OCI-LY3 (cell line): ENCODE measurements around the gene TUBB2A.
A peak's percentile ranks its signal among the peaks of the same experiment; 100 is the strongest.

Source experiments
- EZH2phosphoT487 ChIP-seq: fragments of 200-600 bp; shearing (Covaris generic); IDR thresholded peaks from 2 replicates; pipeline ENCODE4 v1.6.1; 2018; ENCODE audit warnings: antibody characterized with exemption, mixed run types, low read depth
- TF ChIP-seq, protein P1 (sequence below): fragments of 200-600, 300-600 bp; sonication (generic); IDR thresholded peaks from 2 replicates; pipeline ENCODE4 v1.5.1; 2014; ENCODE audit warnings: antibody characterized with exemption, low read length, low read depth

DNA sequence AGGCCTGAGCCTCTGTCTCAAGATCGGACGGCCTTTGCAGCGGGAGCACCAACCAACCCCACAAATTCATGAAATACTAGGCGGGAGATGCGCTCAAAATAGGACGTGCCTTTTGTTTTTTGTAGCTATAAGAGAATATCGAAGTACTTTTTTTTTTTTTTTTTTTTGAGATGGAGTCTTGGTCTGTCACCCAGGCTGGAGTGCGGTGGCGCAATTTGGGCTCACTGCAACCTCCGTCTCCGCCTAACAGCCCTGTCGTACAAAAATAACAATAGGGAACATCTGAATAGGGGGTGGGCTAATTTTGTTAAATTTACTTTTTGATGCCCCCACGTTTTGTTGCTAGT, 5.9 kb upstream of the TUBB2A start:
- TF ChIP-seq, protein P1, sequence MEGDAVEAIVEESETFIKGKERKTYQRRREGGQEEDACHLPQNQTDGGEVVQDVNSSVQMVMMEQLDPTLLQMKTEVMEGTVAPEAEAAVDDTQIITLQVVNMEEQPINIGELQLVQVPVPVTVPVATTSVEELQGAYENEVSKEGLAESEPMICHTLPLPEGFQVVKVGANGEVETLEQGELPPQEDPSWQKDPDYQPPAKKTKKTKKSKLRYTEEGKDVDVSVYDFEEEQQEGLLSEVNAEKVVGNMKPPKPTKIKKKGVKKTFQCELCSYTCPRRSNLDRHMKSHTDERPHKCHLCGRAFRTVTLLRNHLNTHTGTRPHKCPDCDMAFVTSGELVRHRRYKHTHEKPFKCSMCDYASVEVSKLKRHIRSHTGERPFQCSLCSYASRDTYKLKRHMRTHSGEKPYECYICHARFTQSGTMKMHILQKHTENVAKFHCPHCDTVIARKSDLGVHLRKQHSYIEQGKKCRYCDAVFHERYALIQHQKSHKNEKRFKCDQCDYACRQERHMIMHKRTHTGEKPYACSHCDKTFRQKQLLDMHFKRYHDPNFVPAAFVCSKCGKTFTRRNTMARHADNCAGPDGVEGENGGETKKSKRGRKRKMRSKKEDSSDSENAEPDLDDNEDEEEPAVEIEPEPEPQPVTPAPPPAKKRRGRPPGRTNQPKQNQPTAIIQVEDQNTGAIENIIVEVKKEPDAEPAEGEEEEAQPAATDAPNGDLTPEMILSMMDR, result peak; percentile 16; the same call in 1 of the 2 replicates
- TF ChIP-seq EZH2phosphoT487, result no peak
